Measurements from ENCODE around the gene OR2V2.
A peak's percentile ranks its signal among the peaks of the same experiment; 100 is the strongest.
"Not testable (repeated sequence)": the region's sequence is repeated elsewhere in the genome, so short reads cannot be mapped to it uniquely, and the experiment has no call there.

The OR2V2 gene

DNA sequence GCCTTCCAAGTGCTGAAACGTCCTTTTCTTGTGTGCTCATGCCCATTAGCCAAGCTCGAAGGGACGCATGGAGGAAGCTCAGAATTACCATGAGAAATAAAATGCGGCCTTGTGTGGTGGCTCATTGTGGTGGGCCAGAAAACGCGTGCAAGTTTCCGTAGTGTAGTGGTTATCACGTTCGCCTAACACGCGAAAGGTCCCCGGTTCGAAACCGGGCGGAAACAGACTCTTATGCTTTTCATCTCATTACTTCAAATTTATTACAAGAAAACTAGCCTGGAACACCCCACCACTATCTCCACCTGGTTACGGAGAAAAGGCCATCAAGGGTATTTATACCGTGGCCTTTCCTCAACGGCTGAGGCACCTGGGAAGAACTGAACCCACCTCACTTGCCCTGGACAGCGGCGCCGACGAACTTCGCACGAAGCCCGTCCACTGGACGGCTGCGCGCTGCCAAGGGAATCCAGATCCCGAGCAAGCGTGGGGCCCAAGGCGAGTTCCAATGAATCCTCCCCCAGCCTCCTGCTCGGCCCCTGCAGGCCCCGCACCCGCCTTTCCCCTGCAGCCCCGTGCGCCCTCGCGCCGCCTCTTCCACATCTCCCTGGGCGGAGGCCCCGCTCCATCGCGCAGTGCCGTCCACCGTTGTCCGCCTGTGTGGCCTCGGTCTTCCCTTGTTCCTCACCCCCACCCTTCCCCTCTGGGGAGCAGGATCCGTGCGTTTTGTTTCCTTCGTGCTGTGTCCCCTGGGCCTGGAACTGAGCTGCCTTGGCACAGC lies 22.3 kb downstream of the OR2V2 start:
- not testable (repeated sequence) for DNase-seq (ENCODE audit: low spot score)

DNA sequence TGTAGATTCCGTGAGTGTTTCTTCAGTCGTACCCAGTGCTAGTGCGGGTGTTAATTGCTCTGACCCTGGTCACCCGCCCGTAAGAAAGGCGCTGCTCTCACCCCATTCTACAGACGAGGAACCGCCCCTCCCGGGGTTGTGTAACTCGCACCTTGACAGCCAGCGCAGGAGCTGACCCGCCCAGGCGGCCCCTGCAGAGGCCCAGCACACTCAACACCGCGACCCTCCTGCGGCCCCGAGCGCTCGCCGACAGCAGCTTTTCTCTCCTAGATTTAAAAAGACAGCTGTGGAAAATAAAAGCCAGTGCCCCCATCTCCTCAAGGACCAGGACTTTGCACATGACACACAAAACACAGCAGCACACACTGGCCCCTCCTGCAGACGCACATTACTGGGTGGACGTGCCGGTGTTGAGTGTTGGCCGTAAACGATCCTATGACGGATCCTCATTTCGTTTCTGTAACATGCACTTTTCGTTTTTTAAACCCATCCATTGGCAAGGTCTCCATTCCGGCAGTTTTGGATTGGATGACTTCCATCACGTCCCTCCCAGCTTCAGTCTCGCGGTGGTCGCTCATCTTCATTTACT lies 22.9 kb downstream of the OR2V2 start:
- no peak for DNase-seq (ENCODE audit: low spot score)

GRCh38 chr5:181170996-181171395 lies 23.6 kb downstream of the OR2V2 start:
- DNase-seq (ENCODE audit: low spot score): no peak

DNA sequence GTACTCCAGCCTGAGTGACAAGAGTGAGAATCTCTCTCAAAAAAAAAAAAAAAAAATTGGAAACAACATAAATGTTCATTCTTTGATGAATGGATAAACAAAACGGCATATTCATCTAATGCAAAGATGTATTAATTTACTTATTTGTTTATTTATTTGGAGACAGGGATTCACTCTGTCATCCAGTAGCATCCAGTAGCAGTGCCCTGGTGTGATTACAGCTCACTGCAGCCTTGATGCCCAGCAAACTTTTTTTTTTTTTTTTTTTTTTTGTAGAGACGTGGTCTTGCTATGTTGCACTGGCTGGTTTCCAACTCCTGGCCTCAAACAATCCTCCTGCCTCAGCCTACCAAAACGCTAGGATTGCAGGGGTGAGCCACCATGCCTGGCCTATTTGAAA lies 24.4 kb downstream of the OR2V2 start:
- DNase-seq (ENCODE audit: low spot score): no peak

DNA sequence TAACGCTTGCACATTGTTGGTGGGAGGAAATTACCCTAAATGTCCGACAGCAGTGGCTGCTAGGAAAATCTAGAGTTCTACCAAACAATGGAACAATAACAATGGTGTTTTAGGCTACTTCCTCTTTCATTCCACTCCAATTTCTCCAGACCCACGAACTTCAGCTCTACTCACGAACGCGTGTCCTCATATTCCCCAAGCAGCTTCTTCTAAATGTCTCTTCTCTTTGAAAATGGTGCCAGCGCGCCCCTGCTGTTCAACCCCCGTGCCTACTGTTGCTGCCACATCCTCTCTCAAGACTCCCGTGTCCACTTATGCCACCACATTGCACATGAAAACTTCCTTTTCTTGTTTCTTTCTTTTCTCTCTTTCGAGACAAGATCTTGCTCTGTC lies 25.6 kb downstream of the OR2V2 start:
- no peak for DNase-seq (ENCODE audit: low spot score)

GRCh38 chr5:181173420-181174342 lies 26.3 kb downstream of the OR2V2 start:
- DNase-seq (ENCODE audit: low spot score): no peak

GRCh38 chr5:181176254-181176952 lies 29.0 kb downstream of the OR2V2 start:
- DNase-seq (ENCODE audit: low spot score): no peak

DNA sequence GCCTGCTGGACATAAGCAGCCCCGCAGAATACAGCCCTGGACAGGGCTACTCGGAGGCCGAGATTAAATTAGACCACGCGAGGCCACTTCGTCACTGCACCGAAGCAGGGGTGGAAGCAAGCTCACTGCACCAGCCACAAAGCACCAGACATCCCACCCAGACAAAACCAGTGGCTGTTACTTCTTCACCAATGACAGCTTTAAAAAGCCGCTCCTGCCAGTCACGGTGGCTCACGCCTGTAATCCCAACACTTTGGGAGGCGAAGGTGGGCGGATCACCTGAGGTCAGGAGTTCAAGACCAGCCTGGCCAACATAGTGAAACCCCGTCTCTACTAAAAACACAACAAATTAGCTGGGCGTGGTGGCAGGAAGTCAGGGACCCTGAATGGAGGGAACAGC lies 30.2 kb downstream of the OR2V2 start:
- DNase-seq (ENCODE audit: low spot score): not testable (repeated sequence)

DNA sequence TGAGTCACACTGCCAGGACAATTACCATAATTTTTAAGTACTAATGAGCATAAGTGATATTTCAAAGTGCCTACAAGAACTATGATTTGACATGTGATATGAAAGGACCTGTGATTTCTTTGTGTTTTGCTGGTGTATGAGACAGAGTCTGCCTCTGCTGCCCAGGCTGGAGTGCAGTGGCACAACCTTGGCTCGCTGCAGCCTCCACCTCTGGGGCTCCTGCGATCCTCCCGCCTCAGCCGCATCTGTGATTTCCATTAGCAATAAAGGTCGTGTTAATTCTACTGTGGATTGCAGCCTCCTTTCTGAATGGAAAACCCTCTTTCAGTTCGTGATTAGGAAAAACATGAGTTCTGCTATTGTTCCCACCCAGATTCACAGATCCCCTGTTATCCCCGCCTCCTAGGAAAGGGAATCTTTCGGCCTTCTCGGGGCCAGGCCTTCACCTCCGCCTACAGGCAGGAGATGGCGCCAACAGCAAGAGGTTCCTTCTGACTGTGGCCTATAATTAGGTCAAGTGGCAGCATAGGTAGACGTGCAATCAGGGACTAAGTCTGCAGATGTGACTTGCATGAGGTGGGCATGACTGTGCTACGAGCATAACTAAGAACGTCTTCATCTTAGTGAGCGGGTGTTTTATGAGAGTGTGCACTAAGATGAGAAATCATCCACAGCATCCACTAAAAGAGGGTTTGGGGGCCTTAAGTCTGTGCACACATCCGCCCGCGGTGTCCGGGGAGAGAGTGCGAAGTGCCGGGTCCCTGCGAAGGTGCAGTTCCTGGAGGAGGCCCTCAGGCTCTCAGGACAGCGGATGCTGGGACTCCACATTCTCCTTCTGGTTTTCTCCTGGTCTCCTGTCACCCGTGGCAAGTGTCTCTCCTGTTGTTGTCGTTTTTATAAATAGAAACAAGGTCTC lies 34.5 kb downstream of the OR2V2 start:
- DNase-seq (ENCODE audit: low spot score): no peak

DNA sequence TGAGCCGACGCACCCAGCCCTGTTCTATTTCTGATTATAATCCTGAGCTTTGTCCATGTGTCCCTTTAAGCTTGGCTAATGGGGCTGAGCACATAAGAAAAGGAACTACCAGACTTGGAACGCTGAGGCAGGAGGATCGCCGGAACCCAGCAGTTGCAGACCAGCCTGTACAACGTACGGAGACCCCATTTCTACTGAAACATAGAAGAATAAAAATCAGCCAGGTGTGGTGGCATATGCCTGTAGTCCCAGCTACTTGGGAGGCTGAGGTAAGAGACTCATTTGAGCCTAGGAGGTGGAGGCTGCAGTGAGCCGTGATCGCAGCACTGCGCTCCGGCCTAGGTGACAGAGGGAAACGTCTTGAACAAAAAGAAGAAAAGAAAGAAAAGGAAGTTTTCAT lies 35.3 kb downstream of the OR2V2 start:
- DNase-seq (ENCODE audit: low spot score): no peak

GRCh38 chr5:181184845-181185216 lies 37.4 kb downstream of the OR2V2 start:
- no peak for DNase-seq (ENCODE audit: low spot score)

GRCh38 chr5:181185560-181185959 lies 38.2 kb downstream of the OR2V2 start:
- no peak for DNase-seq (ENCODE audit: low spot score)

- DNase-seq (ENCODE audit: low spot score): no peak
Measured at GRCh38 chr5:181186022-181186421, 38.6 kb downstream of the OR2V2 start.

GRCh38 chr5:181186986-181187499 lies 39.7 kb downstream of the OR2V2 start:
- no peak for DNase-seq (ENCODE audit: low spot score)

DNA sequence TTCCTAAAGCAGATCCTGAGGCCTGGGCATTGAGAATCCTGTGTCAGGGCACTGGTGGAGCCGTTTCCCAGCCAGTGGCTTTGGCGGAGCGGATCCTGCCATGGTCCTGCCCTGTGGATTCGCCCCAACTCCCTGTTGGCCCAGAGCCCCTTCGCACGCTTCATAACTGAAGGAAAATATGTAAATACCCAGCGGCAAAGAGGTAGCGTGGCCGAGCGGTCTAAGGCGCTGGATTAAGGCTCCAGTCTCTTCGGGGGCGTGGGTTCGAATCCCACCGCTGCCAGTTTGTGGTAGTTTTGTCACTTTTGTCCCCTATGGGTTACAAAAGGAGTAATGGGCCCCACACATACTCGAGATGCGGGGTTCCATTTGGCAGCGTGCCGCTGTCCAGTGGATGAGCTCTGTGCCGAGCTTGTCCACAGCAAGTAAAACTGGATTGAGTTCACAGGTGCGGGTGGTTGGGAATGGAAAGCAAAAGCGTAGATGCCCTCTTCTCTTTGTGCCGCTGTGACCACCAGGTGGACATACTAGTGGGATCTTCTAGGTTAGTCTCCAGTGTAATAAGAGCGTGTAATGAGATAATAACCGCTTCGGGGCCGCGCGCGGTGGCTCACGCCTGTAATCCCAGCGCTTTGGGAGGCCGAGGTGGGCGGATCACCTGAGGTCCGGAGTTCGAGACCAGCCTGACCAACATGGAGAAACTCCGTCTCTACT lies 40.3 kb downstream of the OR2V2 start:
- peak; percentile 63 for DNase-seq (ENCODE audit: low spot score)

DNA sequence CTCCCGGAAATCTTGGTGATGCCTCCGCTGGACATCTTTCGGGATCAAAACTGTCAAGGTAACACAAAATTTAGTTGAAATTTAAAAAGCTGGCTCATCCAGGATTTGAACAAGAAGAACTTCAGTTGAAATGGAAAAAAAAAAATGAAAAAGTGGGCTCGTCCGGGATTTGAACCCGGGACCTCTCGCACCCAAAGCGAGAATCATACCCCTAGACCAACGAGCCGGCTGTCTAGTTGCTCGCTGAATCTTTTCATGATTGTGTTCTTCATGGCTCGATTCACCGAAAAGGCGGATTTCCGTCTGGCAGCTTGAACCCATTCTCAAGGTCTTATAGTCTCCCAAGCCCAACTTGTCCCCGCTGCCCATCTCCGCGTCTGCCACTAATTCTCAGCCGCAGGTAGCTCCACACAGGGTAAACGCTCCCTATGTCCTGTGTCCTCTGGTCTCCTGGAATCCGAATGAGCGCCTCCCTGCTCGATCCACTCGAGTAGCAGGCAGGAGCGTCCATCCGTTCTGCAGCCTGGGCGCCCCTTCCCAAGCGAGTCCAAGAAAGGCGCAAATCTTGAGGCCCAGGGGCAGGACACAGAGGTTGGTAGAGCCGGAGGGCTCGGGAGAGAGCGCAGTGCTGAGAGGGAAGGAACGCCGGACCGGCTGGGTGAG lies 41.4 kb downstream of the OR2V2 start:
- DNase-seq (ENCODE audit: low spot score): peak; percentile 83

- DNase-seq (ENCODE audit: low spot score): no peak
Measured at GRCh38 chr5:181189363-181189961, 42.1 kb downstream of the OR2V2 start.

GRCh38 chr5:181189962-181190710 lies 42.8 kb downstream of the OR2V2 start:
- DNase-seq (ENCODE audit: low spot score): no peak

All from putamen (tissue), 1 donor.